Thyroid gland (tissue), 4 donors: ENCODE results near the gene ANKRD31.

Experiments
- CTCF ChIP-seq, 6 experiments: fragments of 200-600 bp in 3 of 6; fragments of 450-650 bp in 3 of 6; sonication (generic) in 3 of 6; IDR thresholded peaks; one replicate each; pipeline ENCODE4 v1.5.1; 2016 to 2019; ENCODE audit warnings: antibody characterized with exemption in 6 of 6, mild to moderate bottlenecking in 2 of 6, inconsistent platforms in 1 of 6, moderate library complexity in 1 of 6
- POLR2A ChIP-seq, 2 donors: fragments of 450-650 bp; IDR thresholded peaks; one replicate each; pipeline ENCODE4 v1.6.1; 2017; ENCODE audit warnings: antibody characterized with exemption in 2 of 2, mild to moderate bottlenecking in 2 of 2, moderate library complexity in 1 of 2

DNA sequence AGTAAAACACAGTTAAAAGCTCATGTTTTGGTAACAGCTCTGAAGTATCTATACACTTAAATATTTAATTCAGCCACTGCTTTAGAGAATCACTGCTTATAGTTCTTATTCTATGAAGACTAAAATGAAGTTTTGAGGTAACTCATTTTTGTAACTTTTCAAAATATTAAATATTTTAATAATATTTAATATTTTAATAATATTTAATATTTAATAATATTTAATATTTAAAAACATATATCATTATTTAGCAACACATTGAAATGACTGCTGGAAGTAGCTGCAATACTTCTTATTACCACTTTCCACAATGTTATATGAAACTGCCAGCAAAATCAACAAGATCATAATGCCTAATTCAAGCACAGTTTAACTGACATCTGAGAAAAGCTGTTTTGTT, 165.6 kb downstream of the ANKRD31 start:
- no peak for TF ChIP-seq CTCF (IDR thresholded peaks at IDR 0.05)
- TF ChIP-seq POLR2A (IDR thresholded peaks at IDR 0.05): no peak
